HG02759 (cell line): Measurements from ENCODE around the gene TMEM168.
A peak's percentile ranks its signal among the peaks of the same experiment; 100 is the strongest.
"Not testable (repeated sequence)": the region's sequence is repeated elsewhere in the genome, so short reads cannot be mapped to it uniquely, and the experiment has no call there.

Experiments
- ATAC-seq: cut with Tn5 transposase; IDR thresholded peaks from one replicate; pipeline ENCODE4 v1.9.1; 2021; ENCODE audit warnings: mild to moderate bottlenecking, moderate library complexity; ENCODE audit not compliant: unreplicated experiment

The TMEM168 gene

GRCh38 chr7:112782498-112782897 is 7.7 kb downstream of the TMEM168 start:
- peak; percentile 98 for ATAC-seq

DNA sequence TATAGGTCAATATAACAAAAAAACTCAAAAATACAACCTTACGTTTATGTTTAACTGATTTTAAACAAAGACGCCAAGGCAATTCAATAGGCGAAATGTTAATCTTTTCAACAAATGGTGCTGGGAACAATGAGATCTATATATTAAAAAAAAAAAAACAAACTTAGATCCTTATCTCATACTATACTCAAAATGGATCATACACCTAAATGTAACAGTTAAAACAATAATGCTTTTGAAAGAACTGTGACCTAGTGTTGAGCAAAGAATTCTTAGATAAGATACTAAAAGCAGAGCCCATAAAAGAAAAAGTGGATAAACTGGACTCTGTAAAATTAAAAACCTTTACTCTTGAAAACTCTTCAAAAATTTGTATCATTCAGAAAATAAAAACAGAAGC is 8.6 kb downstream of the TMEM168 start:
- ATAC-seq, result no peak

DNA sequence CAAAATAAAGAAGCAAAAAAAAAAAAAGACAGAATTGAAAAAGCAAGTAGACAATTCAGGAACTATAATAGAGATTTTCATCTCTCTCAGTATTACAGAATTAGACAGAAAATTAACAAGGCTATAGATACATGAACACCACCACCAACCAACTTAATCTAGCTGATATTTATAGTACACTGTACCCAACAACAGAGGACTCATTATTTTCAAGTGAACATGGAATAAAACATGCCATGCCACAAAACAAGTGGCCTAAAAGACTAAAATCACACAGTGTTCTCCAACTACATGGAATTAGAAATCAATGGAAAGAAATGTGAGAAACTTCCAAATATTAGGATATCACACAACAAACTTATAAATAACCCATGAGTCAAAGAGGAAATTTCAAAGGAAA is 9.1 kb downstream of the TMEM168 start:
- no peak for ATAC-seq

DNA sequence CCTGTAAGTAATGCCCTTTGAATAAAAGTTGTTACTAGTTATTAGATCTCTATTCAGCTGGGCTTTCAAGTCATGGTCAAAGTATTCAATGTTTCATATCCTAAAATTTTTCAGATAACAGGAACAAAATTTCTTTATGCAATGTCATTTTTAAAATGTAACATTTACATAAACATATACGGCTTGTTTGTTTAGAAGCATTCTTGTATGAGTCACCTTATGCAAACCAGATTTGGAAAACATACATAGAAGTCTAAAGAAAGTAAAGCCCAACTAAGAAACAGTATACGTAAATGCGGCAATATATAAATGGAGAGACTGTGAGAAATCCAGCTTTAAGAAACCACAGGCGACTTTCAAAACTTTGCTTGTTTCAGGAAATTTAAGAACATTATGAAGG is 10.5 kb downstream of the TMEM168 start:
- ATAC-seq, result no peak

- ATAC-seq, result no peak
These were observed 12.8 kb downstream of the TMEM168 start for GRCh38 chr7:112777406-112777805.

DNA sequence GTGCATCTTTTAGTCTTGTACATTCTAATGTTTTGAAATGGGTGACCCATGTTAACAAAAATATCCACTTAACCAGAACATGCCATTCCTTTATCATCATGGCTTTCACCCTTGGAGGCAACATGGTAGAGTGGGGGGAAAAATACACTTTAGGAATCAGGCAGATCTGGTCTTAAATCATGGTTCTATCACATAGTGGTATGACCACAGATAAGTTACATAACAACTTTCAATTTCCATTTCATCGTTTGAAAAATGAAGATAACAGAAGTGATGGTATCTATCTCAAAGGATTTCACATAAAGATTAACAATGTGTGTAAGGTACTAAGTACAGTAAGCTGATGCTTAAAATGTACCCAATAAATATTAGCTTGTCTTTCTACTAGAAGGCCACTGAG is 19.0 kb downstream of the TMEM168 start:
- no peak for ATAC-seq

- ATAC-seq, result no peak
These were observed 20.1 kb downstream of the TMEM168 start for GRCh38 chr7:112770051-112770450.

DNA sequence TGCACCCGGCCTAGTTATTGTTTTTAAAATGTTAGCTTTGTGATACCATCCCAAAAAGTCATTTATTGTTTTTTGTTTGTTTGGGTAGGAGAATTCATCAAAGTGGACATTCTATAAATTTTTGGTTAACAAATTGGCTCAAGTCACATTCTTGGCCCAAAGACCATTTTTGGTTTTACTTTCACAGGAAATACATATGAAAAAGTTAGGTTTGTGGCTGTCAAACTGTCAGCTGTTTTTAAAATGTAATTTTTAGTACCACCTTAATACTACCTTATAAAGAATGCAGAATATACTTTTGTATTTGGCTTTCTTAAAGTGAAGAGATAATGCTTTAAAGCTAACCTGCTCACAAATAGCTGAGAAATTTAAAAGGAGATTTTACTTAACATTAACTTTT is 25.1 kb downstream of the TMEM168 start:
- no peak for ATAC-seq

- ATAC-seq, result no peak
These were observed 26.2 kb downstream of the TMEM168 start for GRCh38 chr7:112763996-112764395.

- ATAC-seq, result no peak
These were observed 26.9 kb downstream of the TMEM168 start for GRCh38 chr7:112763298-112763697.

DNA sequence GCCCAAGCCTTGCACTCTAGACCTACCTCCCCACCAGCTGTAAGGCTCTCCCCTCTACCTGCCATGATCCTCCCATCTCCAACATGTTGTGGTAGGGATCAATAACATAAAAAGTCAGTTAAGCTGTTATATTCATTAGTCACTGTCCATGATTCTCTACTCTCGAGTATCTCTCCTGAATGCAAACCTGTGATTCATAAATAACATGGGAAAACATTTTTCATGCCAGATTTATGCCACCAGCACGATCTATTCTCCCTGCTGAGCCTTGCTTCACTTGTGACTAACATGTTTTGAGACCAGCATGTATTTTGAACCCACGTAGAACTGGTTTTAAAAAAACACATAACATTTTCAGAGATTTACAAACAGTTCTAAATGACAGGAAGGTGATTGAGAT is 30.3 kb downstream of the TMEM168 start:
- ATAC-seq, result no peak

- ATAC-seq, result peak; percentile 87
These were observed 32.9 kb downstream of the TMEM168 start for GRCh38 chr7:112757337-112757736.

DNA sequence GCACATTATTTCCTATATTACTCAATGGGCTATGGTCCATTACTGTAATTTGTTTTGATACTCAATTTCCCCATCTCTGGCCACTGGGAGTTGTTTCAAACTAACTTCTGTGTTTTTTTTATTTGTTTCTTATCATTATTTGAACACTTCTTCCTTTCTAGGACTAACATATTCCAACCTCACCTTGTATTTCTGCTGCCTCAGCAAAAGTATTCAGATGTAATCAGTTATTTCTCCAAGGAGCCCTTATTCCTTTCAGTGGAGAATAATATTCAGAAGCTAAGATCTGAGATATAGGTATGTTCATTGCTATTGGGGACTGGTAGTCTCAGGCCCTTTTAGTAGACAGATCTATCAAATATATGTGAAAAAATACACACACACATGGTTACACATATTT is 36.9 kb downstream of the TMEM168 start:
- no peak for ATAC-seq

DNA sequence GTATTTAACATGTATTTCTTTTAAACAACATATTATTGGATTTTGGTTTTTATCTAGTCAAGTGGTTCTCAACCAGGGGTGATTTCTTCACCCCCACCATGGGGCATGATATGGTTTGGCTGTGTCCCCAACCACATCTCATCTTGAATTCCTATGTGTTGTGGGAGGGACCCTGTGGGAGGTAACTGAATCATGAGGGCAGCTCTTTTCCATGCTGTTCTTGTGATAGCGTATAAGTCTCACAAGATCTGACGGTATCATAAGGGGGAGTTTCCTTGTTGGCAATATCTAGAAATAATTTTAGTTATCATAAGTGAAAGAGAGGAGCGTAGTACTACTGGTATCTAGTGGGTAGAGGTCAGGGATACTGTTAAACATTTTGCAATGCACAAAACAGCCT is 37.6 kb downstream of the TMEM168 start:
- no peak for ATAC-seq

DNA sequence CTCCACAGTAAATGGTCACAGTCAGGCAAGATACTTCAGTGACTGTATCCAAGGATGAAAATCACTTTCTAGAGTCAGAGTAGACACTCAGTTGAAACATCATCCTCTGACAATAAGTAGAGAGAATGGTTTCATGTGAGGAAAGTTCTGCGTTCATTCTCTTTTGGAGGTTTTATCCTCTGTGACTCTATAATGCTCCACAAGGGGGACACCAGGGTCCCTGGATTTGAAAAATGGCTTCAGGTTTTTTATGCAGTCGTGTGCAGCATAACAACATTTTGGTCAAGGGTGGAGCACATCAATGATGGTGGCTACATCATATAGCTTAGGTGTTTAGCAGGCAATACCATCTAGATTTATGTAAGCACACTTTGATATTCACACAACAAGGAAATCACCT is 40.4 kb downstream of the TMEM168 start:
- no peak for ATAC-seq

DNA sequence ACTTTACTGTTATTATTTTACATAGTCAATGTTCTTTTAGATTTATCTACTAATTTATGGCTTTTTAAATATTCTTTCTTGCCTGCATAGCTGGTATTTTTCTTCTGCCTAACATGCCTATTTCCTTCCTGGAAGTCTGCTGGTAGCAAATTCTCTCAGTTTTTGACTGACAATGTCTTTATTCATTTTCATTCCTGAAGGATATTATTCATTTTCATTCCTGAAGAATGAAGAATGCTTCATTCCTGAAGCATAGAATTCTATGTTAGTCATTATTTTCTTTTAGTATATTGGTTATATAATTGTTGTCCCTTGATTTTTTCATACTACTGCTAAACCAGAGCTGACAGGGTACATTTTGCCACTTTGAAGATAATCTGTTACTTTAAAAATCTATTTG is 41.8 kb downstream of the TMEM168 start:
- ATAC-seq, result no peak

- ATAC-seq, result no peak
These were observed 44.6 kb downstream of the TMEM168 start for GRCh38 chr7:112745635-112746034.

DNA sequence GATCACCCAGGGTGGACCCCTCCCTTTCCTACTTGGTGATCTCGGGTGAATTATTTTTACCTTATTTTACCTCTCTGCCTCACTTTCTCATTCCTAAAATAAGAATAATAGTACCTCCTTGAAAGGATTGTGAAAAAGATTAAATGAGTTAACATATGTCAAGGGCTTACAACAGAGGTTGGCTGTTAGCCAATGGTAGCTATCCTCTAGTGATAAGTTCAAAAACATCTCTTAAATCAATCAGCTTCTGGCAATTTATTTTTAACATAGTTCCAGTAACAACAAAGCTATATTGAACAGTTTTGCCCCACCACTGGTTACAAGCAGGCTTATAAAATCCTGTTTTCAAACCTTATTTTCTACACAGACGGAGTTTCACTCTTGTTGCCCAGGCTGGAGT is 45.4 kb downstream of the TMEM168 start:
- ATAC-seq, result no peak

GRCh38 chr7:112743811-112744210 is 46.4 kb downstream of the TMEM168 start:
- no peak for ATAC-seq

DNA sequence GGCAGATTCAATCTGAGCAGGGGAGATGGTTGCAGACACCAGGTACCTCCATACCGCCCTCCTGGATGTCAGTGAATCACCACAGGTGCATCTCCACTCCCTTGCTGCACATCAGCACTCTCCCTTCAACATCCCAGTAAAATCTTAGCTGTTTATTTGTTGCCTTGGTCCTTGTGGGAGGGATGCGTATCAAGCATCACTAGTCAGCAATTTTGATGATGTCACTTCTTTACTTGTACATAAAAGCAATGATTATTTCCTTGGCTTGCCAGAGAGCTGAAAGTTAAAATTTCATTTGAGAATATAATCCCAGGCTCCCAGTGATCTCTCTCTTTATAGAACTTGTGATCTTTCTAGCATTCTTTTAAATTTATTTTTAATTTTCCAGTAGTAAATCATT is 49.5 kb downstream of the TMEM168 start:
- ATAC-seq, result no peak

- ATAC-seq, result no peak
These were observed 50.6 kb downstream of the TMEM168 start for GRCh38 chr7:112739436-112740180.

GRCh38 chr7:112735261-112735660 is 54.9 kb downstream of the TMEM168 start:
- ATAC-seq, result no peak

GRCh38 chr7:112731324-112731723 is 58.9 kb downstream of the TMEM168 start:
- ATAC-seq, result not testable (repeated sequence)
